Measurements from ENCODE around the gene FILIP1L.

GRCh38 chr3:99866261-99866761, 248.0 kb downstream of the FILIP1L start:
- TF ChIP-seq CTCF (IDR thresholded peaks at IDR 0.05 in 4 of 5, conservative IDR thresholded peaks at IDR 0.05 in 1 of 5) (no peak), POLR2A (IDR thresholded peaks at IDR 0.05) (no peak)
